Astrocyte (in vitro differentiated cells and primary cell): ENCODE measurements around the gene SUGT1.
A peak's percentile ranks its signal among the peaks of the same experiment; 100 is the strongest.
"Not testable (repeated sequence)": the region's sequence is repeated elsewhere in the genome, so short reads cannot be mapped to it uniquely, and the experiment has no call there.

ENCODE experiments used
- EZH2 ChIP-seq: IDR thresholded peaks from 2 replicates; pipeline ENCODE4 v1.6.1; 2012; ENCODE audit warnings: mild to moderate bottlenecking, low read length, inconsistent platforms; ENCODE audit not compliant: insufficient read depth
- TF ChIP-seq, protein P1 (sequence below): IDR thresholded peaks from 2 replicates; pipeline ENCODE4 v1.5.1; 2011; ENCODE audit warnings: low read depth, mild to moderate bottlenecking, inconsistent platforms, low read length, moderate library complexity; ENCODE audit not compliant: insufficient read depth

- TF ChIP-seq, protein P1, sequence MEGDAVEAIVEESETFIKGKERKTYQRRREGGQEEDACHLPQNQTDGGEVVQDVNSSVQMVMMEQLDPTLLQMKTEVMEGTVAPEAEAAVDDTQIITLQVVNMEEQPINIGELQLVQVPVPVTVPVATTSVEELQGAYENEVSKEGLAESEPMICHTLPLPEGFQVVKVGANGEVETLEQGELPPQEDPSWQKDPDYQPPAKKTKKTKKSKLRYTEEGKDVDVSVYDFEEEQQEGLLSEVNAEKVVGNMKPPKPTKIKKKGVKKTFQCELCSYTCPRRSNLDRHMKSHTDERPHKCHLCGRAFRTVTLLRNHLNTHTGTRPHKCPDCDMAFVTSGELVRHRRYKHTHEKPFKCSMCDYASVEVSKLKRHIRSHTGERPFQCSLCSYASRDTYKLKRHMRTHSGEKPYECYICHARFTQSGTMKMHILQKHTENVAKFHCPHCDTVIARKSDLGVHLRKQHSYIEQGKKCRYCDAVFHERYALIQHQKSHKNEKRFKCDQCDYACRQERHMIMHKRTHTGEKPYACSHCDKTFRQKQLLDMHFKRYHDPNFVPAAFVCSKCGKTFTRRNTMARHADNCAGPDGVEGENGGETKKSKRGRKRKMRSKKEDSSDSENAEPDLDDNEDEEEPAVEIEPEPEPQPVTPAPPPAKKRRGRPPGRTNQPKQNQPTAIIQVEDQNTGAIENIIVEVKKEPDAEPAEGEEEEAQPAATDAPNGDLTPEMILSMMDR = peak; percentile 21
- TF ChIP-seq EZH2 = not testable (repeated sequence)
Observed at GRCh38 chr13:52609013-52609606, 43.5 kb upstream of the SUGT1 start.
